AG08396 (cell line): Measurements from ENCODE around the gene ZNF302.
"Not testable (repeated sequence)": the region's sequence is repeated elsewhere in the genome, so short reads cannot be mapped to it uniquely, and the experiment has no call there.

Source experiments
- DNase-seq: peaks from one replicate; pipeline ENCODE4 v3.0.0; 2012; ENCODE audit warnings: low spot score, mixed read lengths

ZNF302 gene

GRCh38 chr19:34671972-34672371 is 5.5 kb upstream of the ZNF302 start:
- DNase-seq, result no peak

- DNase-seq, result no peak
Observed at GRCh38 chr19:34673590-34673989, 3.9 kb upstream of the ZNF302 start.

- DNase-seq, result no peak
Observed at GRCh38 chr19:34675250-34675649, 2.2 kb upstream of the ZNF302 start.

GRCh38 chr19:34675919-34676318 is 1.6 kb upstream of the ZNF302 start:
- DNase-seq, result no peak

GRCh38 chr19:34676697-34677385 is 637 bp upstream of the ZNF302 start, which contains the start of gene SCGB2B2:
SCGB2B2 (minus strand) TSS chr19:34677159; CDS start chr19:34594563, 82,596 bp downstream.
- DNase-seq, result no peak

GRCh38 chr19:34678085-34678412 is 571 bp downstream of the ZNF302 start:
- no peak for DNase-seq

- no peak for DNase-seq
Observed at GRCh38 chr19:34678421-34678820, 943 bp downstream of the ZNF302 start.

GRCh38 chr19:34681478-34681877 is 4.0 kb downstream of the ZNF302 start:
- DNase-seq, result no peak

GRCh38 chr19:34685266-34685665 is 7.8 kb downstream of the ZNF302 start:
- DNase-seq, result not testable (repeated sequence)

GRCh38 chr19:34686455-34686854 is 9.0 kb downstream of the ZNF302 start:
- DNase-seq, result no peak

- no peak for DNase-seq
Observed at GRCh38 chr19:34687348-34687747, 9.9 kb downstream of the ZNF302 start.

GRCh38 chr19:34688592-34688991 is 11.1 kb downstream of the ZNF302 start:
- DNase-seq, result no peak

GRCh38 chr19:34690372-34690771 is 12.9 kb downstream of the ZNF302 start:
- no peak for DNase-seq

- DNase-seq, result no peak
Observed at GRCh38 chr19:34692549-34692948, 15.1 kb downstream of the ZNF302 start.

GRCh38 chr19:34707661-34708060 is 30.2 kb downstream of the ZNF302 start:
- DNase-seq, result no peak

GRCh38 chr19:34711890-34712289 is 34.4 kb downstream of the ZNF302 start:
- no peak for DNase-seq

GRCh38 chr19:34712395-34713261 is 35.1 kb downstream of the ZNF302 start:
- peak; percentile 68 for DNase-seq

GRCh38 chr19:34713262-34713637 is 35.8 kb downstream of the ZNF302 start:
- no peak for DNase-seq

- DNase-seq, result no peak
Observed at GRCh38 chr19:34715357-34715756, 37.9 kb downstream of the ZNF302 start.

GRCh38 chr19:34722353-34722752 is 44.9 kb downstream of the ZNF302 start:
- DNase-seq, result no peak

GRCh38 chr19:34725400-34725799 is 47.9 kb downstream of the ZNF302 start:
- no peak for DNase-seq

GRCh38 chr19:34731019-34731829 is 53.7 kb downstream of the ZNF302 start:
- DNase-seq, result no peak

- no peak for DNase-seq
Observed at GRCh38 chr19:34731964-34732363, 54.5 kb downstream of the ZNF302 start.
